ENCODE measurements around the gene TSPAN5. TPM values are rescaled to one million over a fixed set of nuclear protein-coding genes. Genes with fewer than 3 reads are reported as not detected.

Gene TSPAN5
- total RNA-seq, 4 donors from 2014 or later, result 25.5 to 41.5 (median 36.5) TPM

GRCh38 chr4:98510340-98510739, 148.1 kb downstream of the TSPAN5 start:
- WGBS, 2 donors, result 59 to 70% methylated on average over 2 of the region's 2 CpGs
- TF ChIP-seq POLR2A (IDR thresholded peaks at IDR 0.05), result no peak
- no peak for TF ChIP-seq CTCF (IDR thresholded peaks at IDR 0.05)
- H3K4me3 ChIP-seq (ENCODE audit: low read depth, poor library complexity, severe bottlenecking), result no peak overlapping the region
- DNase-seq (ENCODE audit: low spot score in 2 of 2), result no peak
- intact Hi-C loops (cut with DNase I; ENCODE audit: low total_unique reads), result no loop called here

GRCh38 chr4:98509721-98510120, 148.7 kb downstream of the TSPAN5 start:
- no peak for TF ChIP-seq POLR2A (IDR thresholded peaks at IDR 0.05)
- TF ChIP-seq CTCF (IDR thresholded peaks at IDR 0.05), result no peak
- no peak for DNase-seq (ENCODE audit: low spot score in 2 of 2)
- intact Hi-C loops (cut with DNase I; ENCODE audit: low total_unique reads), result no loop called here
- H3K4me3 ChIP-seq (ENCODE audit: low read depth, poor library complexity, severe bottlenecking), result no peak overlapping the region
- WGBS, 2 donors, result 81 to 89% methylated on average over 4 of the region's 4 CpGs

- WGBS, 2 donors, result 57 to 62% methylated on average over 7 of the region's 7 CpGs
- intact Hi-C loops (cut with DNase I; ENCODE audit: low total_unique reads), result no loop called here
- DNase-seq (ENCODE audit: low spot score in 2 of 2), result no peak
- H3K4me3 ChIP-seq (ENCODE audit: low read depth, poor library complexity, severe bottlenecking), result no peak overlapping the region
- TF ChIP-seq POLR2A (IDR thresholded peaks at IDR 0.05) (no peak), CTCF (IDR thresholded peaks at IDR 0.05) (no peak)
These were observed 149.4 kb downstream of the TSPAN5 start for GRCh38 chr4:98508829-98509598.

GRCh38 chr4:98508248-98508647, 150.2 kb downstream of the TSPAN5 start:
- intact Hi-C loops (cut with DNase I; ENCODE audit: low total_unique reads), result no loop called here
- no peak for TF ChIP-seq CTCF (IDR thresholded peaks at IDR 0.05)
- no peak for TF ChIP-seq POLR2A (IDR thresholded peaks at IDR 0.05)
- 87 to 93% methylated on average over 4 of the region's 4 CpGs for WGBS, 2 donors
- H3K4me3 ChIP-seq (ENCODE audit: low read depth, poor library complexity, severe bottlenecking), result no peak overlapping the region
- no peak for DNase-seq (ENCODE audit: low spot score in 2 of 2)

GRCh38 chr4:98507299-98507698, 151.1 kb downstream of the TSPAN5 start:
- DNase-seq (ENCODE audit: low spot score in 2 of 2), result no peak
- WGBS, 2 donors, result 77 to 81% methylated on average over 3 of the region's 3 CpGs
- H3K4me3 ChIP-seq (ENCODE audit: low read depth, poor library complexity, severe bottlenecking), result no peak overlapping the region
- TF ChIP-seq CTCF (IDR thresholded peaks at IDR 0.05) (no peak), POLR2A (IDR thresholded peaks at IDR 0.05) (no peak)
- intact Hi-C loops (cut with DNase I; ENCODE audit: low total_unique reads), result no loop called here

Measured in lower leg skin (tissue), 4 donors.